Psoas muscle (tissue), 8 donors: Measurements from ENCODE around the gene RPL32. TPM values are rescaled to one million over a fixed set of nuclear protein-coding genes. Genes with fewer than 3 reads are reported as not detected.
"Not testable (repeated sequence)": the region's sequence is repeated elsewhere in the genome, so short reads cannot be mapped to it uniquely, and the experiment has no call there.

Experiments
- ATAC-seq, 4 donors: fragments of 200-7000 bp; cut with Tn5 transposase; one replicate each; pipeline ENCODE4 v1.9.1; 2020; ENCODE audit warnings: moderate library complexity in 3 of 4, mild to moderate bottlenecking in 2 of 4
- DNase-seq, 2 donors: peaks; one replicate each; pipeline ENCODE4 v3.0.0-alpha.2; 2020
- H3K27ac ChIP-seq: fragments of 200-600 bp; one replicate; pipeline ENCODE4 v1.8.0; 2022
- H3K27me3 ChIP-seq, 3 donors: fragments of 200-600 bp in 1 of 3; one replicate each; pipeline versions ENCODE4 v1.6.1 to v1.8.0; 2013 to 2022; ENCODE audit warnings: low read length in 2 of 3, mild to moderate bottlenecking in 2 of 3, moderate library complexity in 1 of 3; ENCODE audit not compliant: insufficient read depth in 3 of 3
- H3K36me3 ChIP-seq, 2 donors: fragments of 200-600 bp in 1 of 2; one replicate each; pipeline versions ENCODE4 v1.6.1 to v1.8.0; 2013 to 2022; ENCODE audit warnings: low read depth in 1 of 2, mild to moderate bottlenecking in 1 of 2, moderate library complexity in 1 of 2; ENCODE audit not compliant: insufficient read depth in 1 of 2
- H3K4me1 ChIP-seq: fragments of 200-600 bp; one replicate; pipeline ENCODE4 v1.8.0; 2022
- H3K4me3 ChIP-seq: fragments of 200-600 bp; one replicate; pipeline ENCODE4 v1.8.0; 2022; ENCODE audit warnings: mild to moderate bottlenecking
- H3K9me3 ChIP-seq: fragments of 200-600 bp; one replicate; pipeline ENCODE4 v1.8.0; 2022
- CTCF ChIP-seq: fragments of 200-600 bp; IDR thresholded peaks from one replicate; pipeline ENCODE4 v1.8.0; 2022; ENCODE audit warnings: antibody characterized with exemption
- WGBS, 3 donors: extraction: QIAGEN DNeasy Blood & Tissue Kit; methylation state at CpG; one replicate each; pipeline versions ENCODE4 v1.1.6 to v1.1.7; 2013; 5-methylcytosine and 5-hydroxymethylcytosine counted together
- intact Hi-C, 2 donors: fragments of 100-400 bp; cut with DNase I; formaldehyde crosslinking; loops; one replicate each; pipeline versions ENCODE4 v1.11.0 to v1.14.2; 2022
- polyA plus RNA-seq, 3 donors: library from polyadenylated mRNA; stranded (reverse); fragments of 200-250 nt; gene quantifications; one replicate each; pipeline ENCODE4 v1.2.3, GENCODE V29; 2013
- total RNA-seq, 4 donors: library from RNA; stranded (reverse); fragmentation: NEBNext Ultra II Directional in 2 of 4; extraction: Animal tissue kit (Norgen Biotek cat#: 25700) in 2 of 4; gene quantifications; one replicate each; pipeline versions ENCODE4 v1.2.1 to v1.2.4, GENCODE V29; 2021 to 2023
- donor health status: healthy with polysubstance abuse.
- donor health status: DM: no; HTN: no; CAD: no; lungs with moderate emphysema.
- donor health status: Bipolar disorder and iron deficiency.
- donor health status: healthy.
- donor health status: DM: yes; HTN: yes; CAD: no.
- donor health status: DM: no; HTN: no; CAD: no.
- donor health status: DM: no; HTN: no; CAD: no.
- donor health status: DM: yes; HTN: yes; CAD: no.

RPL32 gene
- total and polyA plus RNA-seq, 7 donors: 1,418 to 2,939 (median 1,919) TPM

GRCh38 chr3:12856626-12857025 is 15.3 kb upstream of the RPL32 start:
- no peaks in the 10 kb centered on the region for H3K36me3 ChIP-seq
- H3K4me3 ChIP-seq: no peak overlapping the region
- DNase-seq (no peak), ATAC-seq (no peak)
- H3K27ac ChIP-seq: no peak overlapping the region
- TF ChIP-seq CTCF: no peak
- H3K27me3 ChIP-seq: no peaks in the 10 kb centered on the region
- 84 to 94% (median 84%) methylated on average over 5 of the region's 5 CpGs for WGBS, 3 donors
- intact Hi-C loops: no loop called here
- H3K9me3 ChIP-seq: no peaks in the 10 kb centered on the region
- no peaks in the 10 kb centered on the region for H3K4me1 ChIP-seq

- Histone ChIP-seq H3K4me3 (no peak overlapping the region), H3K36me3 (no peaks in the 10 kb centered on the region), H3K9me3 (no peaks in the 10 kb centered on the region), H3K27ac (no peak overlapping the region), H3K27me3 (no peaks in the 10 kb centered on the region), H3K4me1 (no peaks in the 10 kb centered on the region)
- WGBS, 3 donors: 55 to 78% (median 62%) methylated on average over 4 of the region's 4 CpGs
- DNase-seq (no peak), ATAC-seq (peak in 1 of 4 donors; percentile 29)
- intact Hi-C loops: no loop called here
- no peak for TF ChIP-seq CTCF
Measured at GRCh38 chr3:12854565-12854964, 13.2 kb upstream of the RPL32 start.

- H3K4me3 ChIP-seq, H3K36me3 ChIP-seq, intact Hi-C loops, H3K9me3 ChIP-seq, H3K27me3 ChIP-seq, DNase-seq, H3K4me1 ChIP-seq: not testable (repeated sequence)
- WGBS, 3 donors: 30 to 42% (median 32%) methylated on average over 2 of the region's 2 CpGs
- H3K27ac ChIP-seq: peak overlapping the region; percentile 46
- peak; percentile 86 to 94 (median 92) for ATAC-seq
Measured at GRCh38 chr3:12853847-12854246, 12.5 kb upstream of the RPL32 start.

GRCh38 chr3:12852201-12852600 is 10.8 kb upstream of the RPL32 start:
- intact Hi-C loops: no loop called here
- H3K27ac ChIP-seq: no peak overlapping the region
- TF ChIP-seq CTCF: no peak
- H3K4me3 ChIP-seq: no peak overlapping the region
- no peak for DNase-seq
- no peaks in the 10 kb centered on the region for H3K27me3 ChIP-seq
- H3K9me3 ChIP-seq: no peaks in the 10 kb centered on the region
- 61 to 69% (median 61%) methylated on average over 3 of the region's 3 CpGs for WGBS, 3 donors
- H3K4me1 ChIP-seq: peaks cover 3% of the 10 kb centered on the region
- ATAC-seq: no peak
- H3K36me3 ChIP-seq: no peaks in the 10 kb centered on the region

DNA sequence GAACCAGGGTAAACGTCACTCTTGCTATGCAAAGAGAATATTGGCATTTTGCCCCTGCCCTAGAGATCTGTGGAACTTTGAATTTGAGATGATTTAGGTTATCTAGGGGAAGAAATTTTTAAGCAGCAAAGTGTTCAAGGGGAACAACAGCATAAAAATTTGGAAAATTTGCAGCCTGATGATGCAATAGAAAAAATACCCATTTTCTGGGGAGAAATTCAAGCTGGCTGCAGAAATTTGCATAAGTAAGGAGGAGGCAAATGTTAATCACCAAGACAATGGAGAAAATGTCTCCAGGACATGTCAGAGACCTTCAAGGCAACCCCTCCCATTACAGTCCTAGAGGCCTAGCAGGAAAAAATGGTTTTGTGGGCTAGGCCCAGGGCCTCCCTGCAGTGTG is 4.4 kb upstream of the RPL32 start:
- Histone ChIP-seq H3K27ac (peak overlapping the region; percentile 61), H3K4me3 (no peak overlapping the region), H3K36me3 (no peaks in the 10 kb centered on the region), H3K4me1 (peaks cover 20% of the 10 kb centered on the region), H3K27me3 (no peaks in the 10 kb centered on the region), H3K9me3 (no peaks in the 10 kb centered on the region)
- intact Hi-C loops: loop anchor here in 1 of 2 donors (5.0 kb wide), 1 partner anchor 46 kb away; no protein-coding TSS in a partner anchor
- ATAC-seq (no peak), DNase-seq (no peak)
- WGBS, 3 donors: 50 to 61% (median 57%) methylated on average over 1 of the region's 1 CpG
- no peak for TF ChIP-seq CTCF
